ENCODE measurements around the gene GALNS.

GALNS gene

DNA sequence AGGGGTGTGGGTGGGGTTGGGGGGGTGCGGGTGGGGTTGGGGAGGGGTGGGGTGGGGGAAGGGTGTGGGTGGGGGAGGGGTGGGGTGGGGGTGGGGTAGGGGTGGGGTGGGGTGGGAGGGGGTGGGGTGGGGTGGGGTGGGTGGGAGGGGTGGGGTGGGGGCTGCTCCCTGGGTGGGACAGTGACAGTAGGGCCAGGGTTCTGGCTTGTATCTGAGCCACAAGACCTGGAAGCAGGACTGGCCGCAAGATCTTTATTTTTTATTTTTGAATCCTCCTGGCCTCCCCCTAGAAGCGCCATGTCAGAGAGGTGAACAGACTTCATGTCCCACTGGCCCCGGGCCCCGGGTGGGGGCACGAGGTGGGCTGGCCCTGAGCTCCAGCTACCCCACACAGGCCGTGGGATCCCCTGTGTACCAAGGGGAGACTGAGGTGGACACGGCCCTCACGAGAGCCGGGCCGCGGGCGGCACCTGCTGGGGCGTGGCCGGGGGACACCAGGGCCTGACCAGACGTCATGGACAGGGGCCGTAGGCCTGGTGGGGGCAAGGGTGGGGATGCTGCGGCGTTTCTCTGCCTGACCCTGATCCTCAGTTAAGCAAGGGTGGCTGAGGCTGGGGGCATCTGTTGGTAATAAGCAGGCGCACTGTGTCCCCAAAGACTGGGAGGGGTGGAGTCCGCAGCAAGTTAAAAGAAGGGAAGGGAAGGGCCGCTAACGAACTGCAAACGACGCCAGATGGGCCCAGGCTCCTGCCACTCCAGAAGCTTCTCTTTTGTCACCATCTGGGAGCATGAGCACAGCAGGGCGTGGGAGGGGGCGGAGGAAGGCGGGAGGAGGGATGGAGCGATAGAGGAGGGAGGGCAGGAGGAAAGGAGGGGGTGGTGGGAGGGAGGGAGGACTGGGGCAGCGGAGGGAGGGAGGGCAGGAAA lies 32.0 kb upstream of the GALNS start:
- no peak for DNase-seq

- no peak for DNase-seq
Observed at GRCh38 chr16:88888057-88888456, 31.3 kb upstream of the GALNS start.

GRCh38 chr16:88886845-88887521 lies 30.2 kb upstream of the GALNS start:
- DNase-seq: no peak

- DNase-seq: no peak
Observed at GRCh38 chr16:88886420-88886844, 29.7 kb upstream of the GALNS start.

GRCh38 chr16:88885693-88886280 lies 29.0 kb upstream of the GALNS start:
- no peak for DNase-seq

GRCh38 chr16:88884569-88885271 lies 28.0 kb upstream of the GALNS start:
- DNase-seq: no peak

GRCh38 chr16:88883946-88884345 lies 27.2 kb upstream of the GALNS start:
- DNase-seq: no peak

GRCh38 chr16:88883117-88883895 lies 26.6 kb upstream of the GALNS start:
- DNase-seq: no peak

- no peak for DNase-seq
Observed at GRCh38 chr16:88882358-88883030, 25.7 kb upstream of the GALNS start.

DNA sequence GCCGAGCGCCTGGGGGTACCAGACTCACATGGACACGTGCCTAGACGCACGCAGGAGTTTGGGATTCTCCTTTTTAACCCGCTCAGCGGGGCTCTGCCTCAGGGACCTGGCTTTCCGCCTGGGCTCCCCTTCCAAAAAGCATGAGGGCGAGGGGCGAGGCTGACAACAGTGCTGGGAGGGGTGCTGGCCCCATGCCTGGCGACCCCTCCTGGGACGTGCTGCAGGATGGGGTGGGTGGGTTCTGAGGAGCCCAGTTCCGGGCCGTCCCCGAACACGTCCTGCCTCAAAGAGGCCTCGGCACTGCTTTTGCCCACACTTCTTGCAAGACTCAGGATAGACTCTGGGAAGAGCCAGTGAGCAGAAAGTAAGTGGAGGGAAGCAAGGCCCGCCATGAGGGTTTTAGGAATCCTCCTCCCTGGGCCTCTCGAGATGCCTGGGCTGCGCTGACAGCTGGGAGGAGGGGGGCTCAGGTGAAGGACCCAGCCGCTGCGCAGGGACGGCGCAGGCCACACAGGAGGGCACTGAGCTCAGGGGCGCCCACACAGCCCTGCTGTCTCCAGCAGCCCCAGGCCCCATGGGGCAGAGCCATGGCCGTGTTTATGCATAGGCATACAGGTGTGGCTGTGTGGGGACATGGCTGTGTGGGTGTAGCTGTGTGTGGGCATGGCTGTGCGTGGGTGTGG lies 25.1 kb upstream of the GALNS start:
- no peak for DNase-seq

- no peak for DNase-seq
Observed at GRCh38 chr16:88881007-88881615, 24.4 kb upstream of the GALNS start.

- DNase-seq: no peak
Observed at GRCh38 chr16:88880226-88881006, 23.7 kb upstream of the GALNS start.

DNA sequence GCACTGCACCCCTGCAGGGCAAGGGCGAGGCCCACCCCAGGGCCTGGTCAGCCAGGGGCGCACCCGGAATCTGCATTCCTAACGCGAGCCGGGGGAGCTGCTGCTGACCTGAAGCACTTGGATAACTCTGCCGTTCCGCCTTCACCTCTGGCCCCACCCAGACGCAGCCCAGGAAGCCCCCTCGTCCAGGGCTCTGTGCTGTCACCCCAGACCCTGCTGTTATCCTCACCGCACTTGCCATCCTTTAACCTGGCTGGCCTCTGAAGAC lies 23.0 kb upstream of the GALNS start:
- no peak for DNase-seq

- DNase-seq: no peak
Observed at GRCh38 chr16:88878967-88879787, 22.4 kb upstream of the GALNS start.

DNA sequence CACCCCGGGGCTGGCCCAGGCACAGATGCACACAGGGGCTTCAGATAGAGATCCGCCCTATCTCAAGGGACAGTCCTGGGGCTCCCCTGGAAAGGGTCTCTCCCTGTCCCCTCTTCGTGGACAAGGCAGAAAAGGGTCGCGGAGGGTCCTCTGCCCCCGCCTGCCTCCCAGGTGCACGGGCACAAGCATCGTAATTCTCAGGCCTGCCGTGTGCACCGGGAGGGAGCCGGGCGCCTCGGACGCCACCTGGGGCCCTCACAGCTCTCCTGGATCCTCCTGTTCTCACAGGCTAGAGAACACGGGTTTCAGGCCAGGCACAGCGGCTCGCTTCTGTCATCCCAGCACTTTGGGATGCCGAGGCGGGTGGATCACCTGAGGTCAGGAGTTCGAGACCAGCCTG lies 21.6 kb upstream of the GALNS start:
- DNase-seq: no peak

DNA sequence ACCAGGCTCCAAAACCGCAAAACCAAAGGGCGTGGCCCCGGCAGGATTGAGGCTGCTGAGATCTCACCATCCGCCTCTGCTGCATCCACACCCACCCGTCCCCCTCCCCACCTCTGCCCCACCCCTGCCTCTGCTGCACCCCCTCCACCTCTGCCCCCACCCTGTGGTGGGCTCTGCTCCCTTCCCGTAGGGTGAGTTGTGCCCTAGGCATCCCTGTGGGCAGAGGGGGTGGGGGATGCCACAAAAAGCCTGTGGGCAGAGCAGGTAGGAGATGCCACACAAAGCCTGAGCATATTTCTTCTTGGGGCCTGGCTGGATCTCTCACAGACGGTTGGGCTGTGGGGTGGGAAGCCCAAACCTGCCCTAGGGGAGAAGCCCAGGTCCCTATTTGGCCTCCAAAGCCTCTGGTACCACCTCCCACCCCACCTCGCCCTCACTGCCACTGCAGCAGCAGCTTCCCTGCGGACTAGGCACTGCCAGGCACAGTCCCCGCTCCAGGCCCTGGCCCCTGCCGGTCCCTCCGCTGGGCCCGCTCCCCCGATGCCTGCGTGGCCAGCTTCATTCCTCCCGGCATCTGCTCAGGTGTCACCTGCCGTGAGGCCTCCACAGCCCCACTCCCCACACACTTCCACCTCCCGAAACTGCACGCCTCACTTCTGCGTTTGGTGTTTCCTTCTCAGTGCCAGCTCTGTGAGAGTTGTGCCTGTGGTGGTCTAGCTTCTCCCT lies 21.0 kb upstream of the GALNS start:
- DNase-seq: no peak

GRCh38 chr16:88876942-88877526 lies 20.3 kb upstream of the GALNS start:
- no peak for DNase-seq

GRCh38 chr16:88875703-88876234 lies 19.0 kb upstream of the GALNS start:
- DNase-seq: no peak
